Measurements from ENCODE around the gene COL6A2. TPM values are rescaled to one million over a fixed set of nuclear protein-coding genes. Genes with fewer than 3 reads are reported as not detected.
"Not testable (repeated sequence)": the region's sequence is repeated elsewhere in the genome, so short reads cannot be mapped to it uniquely, and the experiment has no call there.

Gene COL6A2
- total RNA-seq, 1 donor from 2014 or later: 157 TPM

- H3K9me3 ChIP-seq (replicated peaks): peaks cover 34% of the 10 kb centered on the region
- intact Hi-C loops (cut with micrococcal nuclease): loop anchor here (10.0 kb wide), 1 partner anchor 126 kb away; no protein-coding TSS in a partner anchor
- DNase-seq: no peak
- peak overlapping the region; percentile 85 for H3K4me3 ChIP-seq
- no peaks in the 10 kb centered on the region for H3K36me3 ChIP-seq
- no peak for TF ChIP-seq CTCF (IDR thresholded peaks at IDR 0.05; ENCODE audit: borderline replicate concordance)
- peaks cover 48% of the 10 kb centered on the region for H3K4me1 ChIP-seq
- H3K27ac ChIP-seq (replicated peaks): peak overlapping the region; percentile 92
- H3K27me3 ChIP-seq (ENCODE audit: low read depth): peaks cover 15% of the 10 kb centered on the region
These were observed 2.5 kb downstream of the COL6A2 start for GRCh38 chr21:46100426-46100825.

- Histone ChIP-seq H3K27ac (replicated peaks) (peak overlapping the region; percentile 92), H3K27me3 (ENCODE audit: low read depth) (peaks cover 15% of the 10 kb centered on the region), H3K36me3 (no peaks in the 10 kb centered on the region), H3K9me3 (replicated peaks) (peaks cover 34% of the 10 kb centered on the region), H3K4me1 (peaks cover 44% of the 10 kb centered on the region), H3K4me3 (peak overlapping the region; percentile 85)
- TF ChIP-seq CTCF (IDR thresholded peaks at IDR 0.05; ENCODE audit: borderline replicate concordance): no peak
- intact Hi-C loops (cut with micrococcal nuclease): loop anchor here (10.0 kb wide), 1 partner anchor 126 kb away; no protein-coding TSS in a partner anchor
- DNase-seq: no peak
These were observed 3.0 kb downstream of the COL6A2 start for GRCh38 chr21:46100906-46101305.

GRCh38 chr21:46104104-46104503, 6.2 kb downstream of the COL6A2 start:
- peaks cover 30% of the 10 kb centered on the region for H3K4me1 ChIP-seq
- H3K27me3 ChIP-seq (ENCODE audit: low read depth): peaks cover 3% of the 10 kb centered on the region
- no peak for TF ChIP-seq CTCF (IDR thresholded peaks at IDR 0.05; ENCODE audit: borderline replicate concordance)
- no peak overlapping the region for H3K4me3 ChIP-seq
- peaks cover 44% of the 10 kb centered on the region for H3K9me3 ChIP-seq (replicated peaks)
- intact Hi-C loops (cut with micrococcal nuclease): loop anchor here (10.0 kb wide), 1 partner anchor 129 kb away; no protein-coding TSS in a partner anchor
- H3K36me3 ChIP-seq: peaks cover 3% of the 10 kb centered on the region
- H3K27ac ChIP-seq (replicated peaks): no peak overlapping the region
- no peak for DNase-seq

GRCh38 chr21:46107376-46107775, 9.5 kb downstream of the COL6A2 start:
- Histone ChIP-seq H3K9me3 (replicated peaks) (peaks cover 35% of the 10 kb centered on the region), H3K4me1 (peaks cover 30% of the 10 kb centered on the region)
- H3K27me3 ChIP-seq (ENCODE audit: low read depth); H3K36me3 ChIP-seq; H3K4me3 ChIP-seq; H3K27ac ChIP-seq (replicated peaks); DNase-seq: not testable (repeated sequence)
- intact Hi-C loops (cut with micrococcal nuclease): loop anchor here (10.0 kb wide), 1 partner anchor 133 kb away; no protein-coding TSS in a partner anchor

GRCh38 chr21:46108827-46109312, 11.0 kb downstream of the COL6A2 start:
- peak overlapping the region; percentile 54 for H3K4me3 ChIP-seq
- H3K9me3 ChIP-seq (replicated peaks): peaks cover 21% of the 10 kb centered on the region
- H3K27me3 ChIP-seq (ENCODE audit: low read depth): no peaks in the 10 kb centered on the region
- TF ChIP-seq CTCF (IDR thresholded peaks at IDR 0.05; ENCODE audit: borderline replicate concordance): no peak
- intact Hi-C loops (cut with micrococcal nuclease): loop anchor here (10.0 kb wide), 1 partner anchor 134 kb away; no protein-coding TSS in a partner anchor
- peaks cover 23% of the 10 kb centered on the region for H3K36me3 ChIP-seq
- peak overlapping the region; percentile 91 for H3K27ac ChIP-seq (replicated peaks)
- peaks cover 30% of the 10 kb centered on the region for H3K4me1 ChIP-seq
- DNase-seq: no peak
